HuH-7.5 (cell line): ENCODE results near the gene LCP1.
"Not testable (repeated sequence)": the region's sequence is repeated elsewhere in the genome, so short reads cannot be mapped to it uniquely, and the experiment has no call there.

Source experiments
- DNase-seq: peaks from one replicate; pipeline ENCODE4 v3.0.0; 2011; ENCODE audit warnings: low spot score

Gene LCP1

GRCh38 chr13:46181377-46181839, 569 bp downstream of the LCP1 start:
- no peak for DNase-seq

GRCh38 chr13:46179969-46180763, 1.8 kb downstream of the LCP1 start:
- DNase-seq, result no peak

- DNase-seq, result no peak
Observed at GRCh38 chr13:46179491-46179908, 2.5 kb downstream of the LCP1 start.

- DNase-seq, result no peak
Observed at GRCh38 chr13:46178821-46179220, 3.2 kb downstream of the LCP1 start.

- no peak for DNase-seq
Observed at GRCh38 chr13:46178143-46178542, 3.8 kb downstream of the LCP1 start.

GRCh38 chr13:46176756-46177155, 5.2 kb downstream of the LCP1 start:
- DNase-seq, result no peak

GRCh38 chr13:46173656-46174055, 8.3 kb downstream of the LCP1 start:
- DNase-seq, result no peak

- no peak for DNase-seq
Observed at GRCh38 chr13:46172531-46172991, 9.4 kb downstream of the LCP1 start.

GRCh38 chr13:46171739-46172138, 10.2 kb downstream of the LCP1 start:
- no peak for DNase-seq

- DNase-seq, result no peak
Observed at GRCh38 chr13:46171217-46171616, 10.8 kb downstream of the LCP1 start.

- no peak for DNase-seq
Observed at GRCh38 chr13:46170687-46171086, 11.3 kb downstream of the LCP1 start.

GRCh38 chr13:46170268-46170667, 11.7 kb downstream of the LCP1 start:
- DNase-seq, result no peak

GRCh38 chr13:46169758-46170157, 12.2 kb downstream of the LCP1 start:
- DNase-seq, result no peak

- DNase-seq, result no peak
Observed at GRCh38 chr13:46168783-46169182, 13.2 kb downstream of the LCP1 start.

GRCh38 chr13:46168341-46168740, 13.6 kb downstream of the LCP1 start:
- DNase-seq, result no peak

- no peak for DNase-seq
Observed at GRCh38 chr13:46166947-46167610, 14.9 kb downstream of the LCP1 start.

GRCh38 chr13:46166224-46166584, 15.8 kb downstream of the LCP1 start:
- no peak for DNase-seq

- DNase-seq, result no peak
Observed at GRCh38 chr13:46165485-46166223, 16.3 kb downstream of the LCP1 start.

- DNase-seq, result no peak
Observed at GRCh38 chr13:46164661-46165060, 17.3 kb downstream of the LCP1 start.

- not testable (repeated sequence) for DNase-seq
Observed at GRCh38 chr13:46162741-46163140, 19.2 kb downstream of the LCP1 start.

GRCh38 chr13:46160471-46161066, 21.4 kb downstream of the LCP1 start:
- peak; percentile 68 for DNase-seq

GRCh38 chr13:46160065-46160464, 21.9 kb downstream of the LCP1 start:
- no peak for DNase-seq
